Stimulated activated CD4-positive, alpha-beta T cell treated with anti-CD3 and anti-CD28 coated beads, TNF-alpha, amount 100 ng/mL, for 1 hour (primary cell): Measurements from ENCODE around the gene GYS2.
"Not testable (repeated sequence)": the region's sequence is repeated elsewhere in the genome, so short reads cannot be mapped to it uniquely, and the experiment has no call there.

Experiments
- DNase-seq, 3 donors: peaks; one replicate each; pipeline ENCODE4 v3.0.0-alpha.2; 2020; ENCODE audit warnings: low read depth in 3 of 3, low spot score in 1 of 3

The GYS2 gene

GRCh38 chr12:21604245-21605101 lies at the start of gene GYS2:
GYS2 (minus strand) TSS chr12:21604847; CDS start chr12:21604592, 255 bp downstream.
- no peak for DNase-seq

DNA sequence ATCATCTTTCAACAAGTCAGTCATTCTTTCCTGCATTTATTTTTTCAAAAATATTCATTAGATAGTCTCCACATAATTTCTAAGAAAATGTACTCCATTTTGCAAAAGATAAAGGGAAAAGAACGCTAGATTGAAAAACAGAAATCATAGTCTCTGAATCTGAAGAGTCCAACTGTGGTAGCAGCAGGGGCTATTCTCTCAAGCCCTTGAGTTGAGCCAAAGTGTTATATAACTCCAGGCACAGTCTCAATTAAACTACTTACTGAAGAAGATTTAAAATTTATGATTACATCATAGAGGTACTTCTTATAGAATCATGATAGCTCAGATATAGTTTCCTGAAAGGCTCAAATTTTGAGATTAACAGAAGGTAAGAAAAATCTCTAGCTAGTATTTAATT lies 47.2 kb upstream of the GYS2 start:
- DNase-seq = no peak

DNA sequence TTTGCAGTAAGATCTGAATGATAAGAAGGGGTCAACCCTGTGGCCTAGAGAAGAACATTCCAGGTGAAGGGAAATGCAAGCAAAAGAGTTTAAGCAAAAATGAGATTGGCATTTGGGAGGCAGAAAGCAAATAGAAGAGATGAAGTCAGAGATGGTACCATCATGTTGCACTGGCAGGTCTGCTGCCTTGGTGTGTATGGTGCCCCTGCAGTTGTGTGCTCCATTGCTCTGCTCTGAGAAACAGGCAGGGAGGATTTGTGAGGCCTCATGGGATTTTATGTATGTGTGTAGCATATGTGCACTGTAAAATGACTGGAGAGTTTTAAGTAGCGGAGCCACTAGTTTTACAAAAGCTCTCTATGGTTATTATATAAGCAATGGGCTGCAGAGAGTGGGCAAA lies 46.4 kb upstream of the GYS2 start:
- DNase-seq = no peak

DNA sequence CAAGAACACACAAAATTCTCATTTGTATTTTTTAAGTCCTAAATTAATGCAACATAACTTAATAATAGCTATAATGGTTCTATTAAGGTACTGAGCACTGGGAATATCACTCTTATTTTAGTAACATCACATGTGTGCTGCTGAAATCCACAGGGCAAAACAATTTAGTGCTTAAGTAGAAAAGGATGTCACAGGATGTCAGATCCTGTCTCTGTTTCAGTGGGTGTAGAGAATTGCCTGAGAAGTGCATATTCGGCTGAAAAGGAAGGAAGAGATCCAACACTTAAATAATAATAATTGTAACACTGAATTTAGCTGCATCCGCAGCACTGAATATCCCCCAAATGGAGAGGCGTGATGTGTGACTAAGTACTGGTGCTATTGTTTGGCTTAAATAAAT lies 44.4 kb upstream of the GYS2 start:
- DNase-seq = no peak

DNA sequence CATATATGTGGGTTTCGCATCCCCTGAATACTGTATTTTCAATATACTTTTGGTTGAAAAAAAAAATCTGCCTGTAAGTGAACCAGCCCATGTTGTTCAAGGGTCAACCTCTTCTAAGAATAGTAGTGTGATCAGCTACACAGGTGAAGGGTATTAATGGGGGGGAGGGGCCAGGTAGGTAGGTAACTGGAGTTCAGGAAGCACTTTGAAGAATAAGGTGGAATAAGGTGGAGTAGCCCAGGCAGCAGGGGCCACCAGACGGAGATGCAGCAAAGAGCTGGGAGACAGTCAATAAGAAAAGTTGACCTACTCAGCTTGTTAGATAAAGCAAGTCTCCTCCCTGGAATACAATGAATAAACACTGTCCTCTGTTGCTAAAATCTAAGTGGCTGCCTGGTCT lies 43.7 kb upstream of the GYS2 start:
- no peak for DNase-seq

DNA sequence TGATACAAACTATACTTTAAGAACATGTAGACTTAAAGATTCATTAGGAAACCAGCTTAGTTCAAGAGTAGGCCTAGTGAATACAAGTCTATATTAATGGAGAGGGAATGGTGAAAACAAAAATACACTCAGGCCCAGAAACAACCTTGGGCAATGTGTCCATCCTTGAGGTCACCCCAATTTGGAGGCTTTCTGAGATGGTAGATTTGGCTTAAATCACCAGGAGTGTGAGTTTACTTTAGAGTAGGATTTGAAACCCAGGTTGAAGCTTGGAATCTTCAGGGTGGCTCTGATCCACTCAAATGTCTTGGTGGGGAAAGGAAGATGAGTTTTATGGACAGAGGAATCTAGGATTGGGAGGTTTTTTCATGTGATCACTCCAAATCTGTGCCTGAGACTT lies 42.5 kb upstream of the GYS2 start:
- DNase-seq = no peak

DNA sequence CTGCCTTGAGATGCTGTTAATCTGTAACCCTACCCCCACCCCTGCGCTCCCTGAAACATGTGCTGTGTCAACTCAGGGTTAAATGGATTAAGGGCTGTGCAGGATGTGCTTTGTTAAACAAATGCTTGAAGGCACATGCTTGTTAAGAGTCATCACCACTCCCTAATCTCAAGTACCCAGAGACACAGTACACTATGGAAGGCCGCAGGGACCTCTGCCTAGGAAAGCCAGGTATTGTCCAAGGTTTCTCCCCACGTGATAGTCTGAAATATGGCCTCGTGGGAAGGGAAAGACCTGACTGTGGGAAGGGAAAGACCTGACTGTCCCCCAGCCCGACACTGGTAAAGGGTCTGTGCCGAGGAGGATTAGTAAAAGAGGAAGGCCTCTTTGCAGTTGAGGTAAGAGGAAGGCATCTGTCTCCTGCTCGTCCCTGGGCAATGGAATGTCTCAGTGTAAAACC lies 40.4 kb upstream of the GYS2 start:
- DNase-seq = not testable (repeated sequence)

DNA sequence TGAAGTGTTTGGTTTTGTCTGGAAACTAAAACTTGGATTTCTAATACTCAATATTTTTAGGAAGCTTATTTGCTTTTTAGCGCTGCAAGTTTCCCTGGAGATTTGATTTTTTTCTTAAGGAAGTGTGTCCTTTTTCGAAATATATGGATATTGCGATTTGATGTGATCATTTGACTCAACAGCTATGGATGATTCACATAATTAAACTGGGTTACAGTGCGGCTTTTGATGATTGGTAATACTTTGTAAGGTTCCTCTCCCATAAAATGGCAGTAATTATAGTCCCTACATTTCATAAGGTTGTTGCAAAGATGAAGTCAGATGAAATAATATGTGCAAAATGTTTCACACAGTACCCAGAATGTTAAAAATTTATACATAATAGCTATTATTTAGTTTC lies 39.9 kb upstream of the GYS2 start:
- DNase-seq = no peak

DNA sequence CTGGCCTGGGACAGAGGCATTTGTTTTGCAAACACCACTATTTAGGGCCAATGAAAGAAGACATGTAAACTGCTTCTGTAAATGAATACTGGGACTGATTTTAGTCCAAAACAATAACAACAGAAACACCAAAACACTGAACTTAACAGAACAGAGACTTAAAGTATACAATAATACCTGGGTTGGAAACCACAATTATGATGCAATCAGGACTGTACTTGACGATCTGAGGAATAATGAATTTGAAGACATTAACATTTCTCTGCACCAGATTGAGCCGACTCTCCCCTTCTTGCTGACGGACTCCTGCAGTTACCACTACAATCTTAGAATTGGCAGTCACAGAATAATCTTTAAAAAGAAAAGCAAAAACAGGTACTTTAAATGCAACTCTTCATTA lies 39.1 kb upstream of the GYS2 start:
- DNase-seq = no peak

DNA sequence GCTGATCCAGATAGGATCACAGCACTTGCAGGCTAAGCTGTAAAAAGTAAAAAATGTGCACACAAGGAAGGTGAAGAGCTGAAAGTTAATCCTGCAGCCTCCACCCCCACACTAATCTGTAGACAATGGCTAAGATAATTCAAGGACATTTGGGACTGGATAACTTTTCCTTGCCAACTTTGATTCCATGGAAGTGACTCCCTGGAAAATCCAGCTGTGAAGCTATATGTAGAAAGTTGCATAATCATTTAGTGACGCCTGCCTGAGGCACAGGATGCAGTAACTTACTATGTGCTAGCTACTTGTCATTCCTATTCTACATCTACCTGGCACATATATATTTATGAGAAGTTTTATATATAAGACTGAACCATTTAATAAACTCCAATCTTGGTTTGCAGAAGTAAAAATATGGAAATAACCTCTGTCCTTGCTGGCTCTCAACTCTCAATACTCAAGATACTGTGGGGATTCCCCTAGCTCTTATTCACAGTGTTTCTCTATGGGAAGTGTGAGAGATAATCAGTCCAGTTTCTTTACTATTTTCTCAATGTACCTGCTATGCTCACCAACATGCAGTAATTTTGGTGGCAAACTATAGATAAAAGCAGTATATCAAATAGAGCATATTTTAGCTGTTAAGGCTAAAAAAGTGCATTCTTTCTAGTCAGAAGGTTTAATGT lies 38.2 kb upstream of the GYS2 start:
- DNase-seq = no peak

- DNase-seq = no peak
These were observed 33.6 kb upstream of the GYS2 start for GRCh38 chr12:21638054-21638891.

DNA sequence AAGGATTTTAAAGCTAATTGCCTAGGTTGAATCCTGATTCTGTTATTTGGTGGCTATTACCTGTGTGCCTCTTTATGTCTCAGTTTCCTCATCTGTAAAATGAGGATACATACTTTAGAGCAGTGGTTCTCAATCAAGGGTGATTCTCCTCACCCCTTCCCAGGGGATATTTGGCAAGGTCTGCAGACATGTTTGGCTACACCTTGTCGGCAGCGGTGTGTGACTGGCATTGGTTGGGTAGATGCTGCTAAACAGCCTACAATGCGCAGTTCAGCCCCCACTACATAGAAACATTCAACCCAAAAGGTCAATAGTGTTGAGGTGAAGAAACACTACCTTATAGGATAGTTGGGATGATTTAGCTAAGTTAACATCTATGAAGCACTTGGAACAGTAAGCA lies 29.6 kb upstream of the GYS2 start:
- no peak for DNase-seq

DNA sequence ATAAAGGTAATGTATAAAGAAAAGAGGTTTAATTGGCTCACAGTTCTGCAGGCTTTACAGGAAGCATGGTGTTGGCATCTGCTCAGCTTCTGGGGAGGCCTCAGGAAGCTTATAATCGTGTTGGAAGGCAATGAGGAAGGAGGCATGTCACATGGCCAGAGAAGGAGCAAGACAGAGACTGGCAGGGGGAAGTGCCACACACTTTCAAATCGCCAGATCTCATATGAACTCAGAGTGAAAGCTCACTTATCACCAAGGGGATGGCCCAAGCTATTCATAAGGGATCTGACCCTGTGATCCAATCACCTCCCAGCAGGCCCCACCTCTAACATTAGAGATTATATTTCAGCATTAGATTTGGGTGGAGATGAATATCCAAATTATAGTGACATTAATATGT lies 26.7 kb upstream of the GYS2 start:
- DNase-seq = no peak

GRCh38 chr12:21627924-21628323 lies 23.3 kb upstream of the GYS2 start:
- no peak for DNase-seq

GRCh38 chr12:21618566-21618965 lies 13.9 kb upstream of the GYS2 start:
- DNase-seq = no peak

GRCh38 chr12:21617030-21617429 lies 12.4 kb upstream of the GYS2 start:
- no peak for DNase-seq

DNA sequence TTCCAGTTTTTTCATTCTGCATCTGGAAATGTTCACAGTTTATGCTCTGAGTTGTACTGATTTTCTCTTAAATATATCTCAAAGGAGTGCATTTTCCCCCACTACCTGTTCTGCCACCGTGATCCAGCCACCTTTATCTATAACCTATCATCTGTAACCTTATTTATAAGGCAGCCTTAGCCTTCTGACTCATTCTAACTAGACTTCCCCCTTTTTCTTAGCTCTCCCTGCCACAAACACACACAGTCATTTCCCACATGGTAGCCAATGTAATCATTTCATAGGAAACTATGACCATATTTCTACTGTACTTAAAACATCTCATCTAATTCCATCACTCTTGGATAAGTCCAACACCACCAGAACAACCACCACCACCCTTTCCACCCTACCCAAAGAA lies 10.8 kb upstream of the GYS2 start:
- no peak for DNase-seq

DNA sequence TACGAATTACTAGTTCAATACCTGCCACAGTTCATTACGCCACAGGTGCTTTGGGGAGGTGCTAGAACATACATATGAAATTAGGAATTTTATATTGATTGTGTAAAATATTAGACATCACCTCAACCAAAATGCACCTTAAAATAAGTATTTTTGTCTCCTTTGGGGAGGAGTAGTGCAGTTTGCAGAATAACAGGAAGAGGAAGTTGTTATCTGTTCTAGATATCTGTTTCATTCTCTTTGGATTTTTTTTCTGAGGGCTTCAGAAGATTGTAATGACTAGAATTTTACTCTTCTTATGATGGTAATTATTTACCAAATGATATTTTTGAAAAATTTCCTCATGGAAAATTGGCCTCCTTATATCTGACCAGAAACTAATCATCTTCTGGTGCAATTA lies 9.9 kb upstream of the GYS2 start:
- no peak for DNase-seq

DNA sequence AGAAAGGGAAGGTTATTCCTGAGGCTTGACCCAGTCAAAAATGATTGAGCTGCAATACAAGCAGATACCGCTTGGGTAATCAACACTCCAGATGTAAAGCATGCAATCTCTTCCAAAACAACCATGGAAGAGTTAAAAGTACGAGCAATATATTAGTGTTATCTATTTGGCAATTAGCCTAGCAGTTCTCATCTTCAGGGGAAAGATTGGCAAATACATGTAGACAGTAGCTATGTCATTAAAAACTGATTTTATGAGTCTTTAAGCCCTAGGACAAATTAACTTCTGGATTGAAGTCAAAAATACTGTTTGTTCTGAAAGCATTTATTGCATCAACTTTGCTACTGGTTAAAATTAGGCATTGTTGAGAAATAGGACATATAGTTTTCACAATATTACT lies 9.3 kb upstream of the GYS2 start:
- DNase-seq = no peak

DNA sequence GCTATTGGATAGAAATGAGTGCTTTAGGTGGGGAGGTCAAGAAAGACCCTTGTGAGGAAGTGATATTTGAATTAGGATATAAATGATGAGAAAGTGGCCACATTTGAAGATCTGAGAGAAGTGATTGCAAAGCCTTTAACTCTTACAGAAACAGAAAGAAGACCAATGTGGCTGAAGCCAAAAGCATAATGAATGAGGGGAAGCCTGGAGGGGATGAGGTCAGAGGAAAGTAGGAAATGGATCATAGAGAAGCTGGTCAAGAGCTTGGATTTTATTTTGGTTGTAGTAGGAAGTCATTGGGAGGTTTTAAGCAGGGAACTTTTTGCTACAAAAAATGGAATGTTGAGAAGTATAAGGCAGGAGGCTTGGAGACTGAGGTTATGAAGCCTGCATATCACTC lies 3.5 kb upstream of the GYS2 start:
- no peak for DNase-seq

DNA sequence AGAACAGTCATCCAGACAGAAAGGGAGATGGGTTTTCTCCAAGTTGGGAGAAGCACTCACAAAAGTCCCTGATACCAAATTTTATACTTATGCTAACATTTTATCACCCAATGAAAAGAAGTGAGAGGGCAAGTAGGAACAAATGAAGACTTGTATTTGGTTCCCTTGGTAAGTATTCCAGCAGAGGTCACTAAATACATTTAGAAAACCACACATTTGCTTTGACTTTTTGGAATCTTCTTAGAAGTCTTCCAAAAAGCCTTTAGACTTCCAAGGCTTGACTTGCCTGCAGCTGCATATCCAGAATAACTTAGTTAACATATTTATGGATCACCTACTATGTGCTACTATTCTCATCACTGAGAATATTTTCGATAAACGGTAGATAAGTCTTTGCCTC lies 3.1 kb upstream of the GYS2 start:
- no peak for DNase-seq

DNA sequence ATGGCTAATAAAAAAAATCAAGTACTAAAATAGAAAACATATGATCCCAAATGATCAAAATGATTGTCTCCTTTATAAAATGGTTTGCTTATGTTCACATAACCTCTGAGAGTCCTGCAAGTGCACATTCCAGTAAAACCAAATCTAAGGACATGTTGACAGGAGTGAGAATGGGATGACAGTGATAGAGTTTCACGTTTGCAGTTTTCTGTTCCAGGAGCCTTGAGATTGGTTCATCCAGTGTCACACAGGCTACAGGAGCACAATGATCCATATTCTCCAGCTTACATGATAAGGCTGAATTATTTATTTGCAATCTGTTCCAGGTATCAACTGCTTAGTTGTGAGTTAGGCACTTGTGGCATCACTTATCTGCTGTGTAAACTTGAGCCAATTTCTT lies 1.5 kb upstream of the GYS2 start:
- DNase-seq = no peak
